A673 (cell line): ENCODE data around the gene DUSP5.

Source experiments
- EZH2 ChIP-seq: fragments of 200-600 bp; sonication (generic); IDR thresholded peaks from 2 replicates; pipeline ENCODE4 v1.6.1; 2017; ENCODE audit warnings: borderline replicate concordance, low read depth, mild to moderate bottlenecking, mixed read lengths, antibody characterized with exemption, low read length; ENCODE audit not compliant: poor library complexity, severe bottlenecking
- TF ChIP-seq, protein P1 (sequence below): fragments of 300-800, 200-600 bp; sonication (generic); conservative IDR thresholded peaks from 2 replicates; pipeline ENCODE4 v1.5.1; 2017; ENCODE audit warnings: low read depth, mild to moderate bottlenecking, antibody characterized with exemption, low read length, moderate library complexity, mixed read lengths

DNA sequence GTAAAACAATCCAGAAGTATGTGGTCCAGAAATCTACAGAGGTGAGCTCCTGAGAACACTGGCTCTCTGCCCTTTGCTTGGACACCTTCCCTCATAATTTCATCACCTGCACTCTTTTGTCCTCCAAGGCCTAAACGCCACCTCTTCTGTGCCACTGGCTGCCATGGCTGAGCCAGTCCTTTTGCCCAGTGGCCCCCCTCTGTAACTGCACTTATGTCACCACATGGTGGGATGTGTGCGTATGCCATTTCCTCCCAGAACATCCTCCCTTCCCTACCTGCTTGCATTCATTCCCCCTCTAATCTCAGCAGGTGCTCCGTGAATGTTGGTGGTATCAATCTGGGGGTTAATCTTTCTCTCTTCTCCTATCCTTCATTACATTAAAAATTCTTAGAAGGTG lies 17.3 kb upstream of the DUSP5 start:
- TF ChIP-seq EZH2, result no peak
- TF ChIP-seq, protein P1, sequence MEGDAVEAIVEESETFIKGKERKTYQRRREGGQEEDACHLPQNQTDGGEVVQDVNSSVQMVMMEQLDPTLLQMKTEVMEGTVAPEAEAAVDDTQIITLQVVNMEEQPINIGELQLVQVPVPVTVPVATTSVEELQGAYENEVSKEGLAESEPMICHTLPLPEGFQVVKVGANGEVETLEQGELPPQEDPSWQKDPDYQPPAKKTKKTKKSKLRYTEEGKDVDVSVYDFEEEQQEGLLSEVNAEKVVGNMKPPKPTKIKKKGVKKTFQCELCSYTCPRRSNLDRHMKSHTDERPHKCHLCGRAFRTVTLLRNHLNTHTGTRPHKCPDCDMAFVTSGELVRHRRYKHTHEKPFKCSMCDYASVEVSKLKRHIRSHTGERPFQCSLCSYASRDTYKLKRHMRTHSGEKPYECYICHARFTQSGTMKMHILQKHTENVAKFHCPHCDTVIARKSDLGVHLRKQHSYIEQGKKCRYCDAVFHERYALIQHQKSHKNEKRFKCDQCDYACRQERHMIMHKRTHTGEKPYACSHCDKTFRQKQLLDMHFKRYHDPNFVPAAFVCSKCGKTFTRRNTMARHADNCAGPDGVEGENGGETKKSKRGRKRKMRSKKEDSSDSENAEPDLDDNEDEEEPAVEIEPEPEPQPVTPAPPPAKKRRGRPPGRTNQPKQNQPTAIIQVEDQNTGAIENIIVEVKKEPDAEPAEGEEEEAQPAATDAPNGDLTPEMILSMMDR, result no peak
